ENCODE results near the gene USP3.
"Not testable (repeated sequence)": the region's sequence is repeated elsewhere in the genome, so short reads cannot be mapped to it uniquely, and the experiment has no call there.

Gene USP3

DNA sequence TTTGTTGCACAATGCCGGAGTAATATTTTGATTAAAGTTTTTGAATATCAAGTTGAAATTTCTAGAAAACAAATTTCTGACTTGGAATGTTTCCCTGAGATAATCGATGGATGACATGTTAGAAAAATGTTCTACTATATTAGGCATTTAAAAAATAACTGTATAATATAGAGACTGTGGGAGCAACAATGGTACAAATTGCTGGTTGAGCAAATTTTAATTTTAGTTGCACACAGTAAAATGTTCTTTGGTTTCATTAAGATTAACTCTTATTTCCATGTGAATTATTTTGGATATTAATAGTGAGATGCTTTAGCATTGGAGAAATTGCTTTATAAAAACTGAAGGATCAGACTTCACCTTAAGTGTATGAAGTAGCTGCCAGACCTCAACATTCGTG, 9.3 kb downstream of the USP3 start:
- DNase-seq: no peak

DNA sequence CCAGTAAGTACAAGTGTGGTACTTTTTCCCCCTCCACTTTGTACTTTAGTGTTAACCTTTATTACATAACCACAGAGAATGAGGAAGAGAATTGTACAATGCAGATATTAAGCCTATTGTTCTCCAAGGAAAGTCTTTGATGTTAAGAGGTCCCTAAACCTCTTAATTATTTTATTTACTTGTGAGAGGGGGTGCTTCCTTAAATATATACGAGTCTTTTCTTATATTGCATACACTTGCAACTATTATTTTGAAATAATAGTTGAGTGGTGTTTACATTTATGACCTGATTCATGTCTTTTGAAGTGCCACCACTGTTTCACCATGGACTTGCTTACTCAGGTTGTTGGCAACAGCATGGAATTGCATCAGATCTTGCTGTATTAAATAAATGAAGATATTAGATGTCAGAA, 10.1 kb downstream of the USP3 start:
- no peak for DNase-seq

DNA sequence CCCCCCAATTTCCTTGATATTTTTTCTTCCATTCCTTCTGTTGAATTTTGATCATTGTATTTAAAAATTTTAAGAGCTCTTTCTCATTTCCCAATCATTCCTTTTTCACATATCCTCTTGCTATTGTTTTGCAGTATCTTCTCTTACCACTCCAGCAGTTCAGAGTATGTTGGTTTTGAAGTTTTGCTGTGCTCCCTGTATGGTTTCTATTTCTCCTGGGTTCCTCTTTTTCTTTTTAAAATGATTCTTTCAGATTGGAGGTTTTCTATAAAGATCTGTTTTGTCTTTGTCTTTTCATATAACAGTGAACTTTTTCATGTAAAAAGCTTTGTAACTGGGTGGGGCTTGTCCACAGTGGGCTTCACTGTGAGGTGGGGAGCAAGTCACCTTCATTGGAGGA, 12.8 kb downstream of the USP3 start:
- no peak for DNase-seq

- DNase-seq: no peak
Measured at GRCh38 chr15:63517628-63518027, 13.2 kb downstream of the USP3 start.

DNA sequence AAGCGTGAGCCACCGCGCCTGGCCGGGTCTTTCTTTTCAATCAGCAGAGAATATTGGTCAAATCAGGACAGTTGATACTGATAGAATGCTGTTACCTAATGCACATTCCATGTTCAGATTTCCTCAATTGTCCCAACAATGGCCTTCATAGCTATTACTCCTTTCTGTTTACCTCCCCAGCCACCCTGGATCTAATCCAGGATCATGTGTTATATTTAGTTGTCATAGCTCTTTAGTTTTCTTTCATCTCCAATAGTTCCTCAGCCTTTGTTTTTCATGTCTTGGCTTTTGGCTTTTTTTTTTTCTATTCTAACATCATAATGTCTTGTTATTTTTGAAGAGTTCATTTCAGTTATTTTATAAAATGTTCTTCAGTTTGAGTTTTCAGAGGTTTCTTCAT, 14.6 kb downstream of the USP3 start:
- no peak for DNase-seq

DNA sequence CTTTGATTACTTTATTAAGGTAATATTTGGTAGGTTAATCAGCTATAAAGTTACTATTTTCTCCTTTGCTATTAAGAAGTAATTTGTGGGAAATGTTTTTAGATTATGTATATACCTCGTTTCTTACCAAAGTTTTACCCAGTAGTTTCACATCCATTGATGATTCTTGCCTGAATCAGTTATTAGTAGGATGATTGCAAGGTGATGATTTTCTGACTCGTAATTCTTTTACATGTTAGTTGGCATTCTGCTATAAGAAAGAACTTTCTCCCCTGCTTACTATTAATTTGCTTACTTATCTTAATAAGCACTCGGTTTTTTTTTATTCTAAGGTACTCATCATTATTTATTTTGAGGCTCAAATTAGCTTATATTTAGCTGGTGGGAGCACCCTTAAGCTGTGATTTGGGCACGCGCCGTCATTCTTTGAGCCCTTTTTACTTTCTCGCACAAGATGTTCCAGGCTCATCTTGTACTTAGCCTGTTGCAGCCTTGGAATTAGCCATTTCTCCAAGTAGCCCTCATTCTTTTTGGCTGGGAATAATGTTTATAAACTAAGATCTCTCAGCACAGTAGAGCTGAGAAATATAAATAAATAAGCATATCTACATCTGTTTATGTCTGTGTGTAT, 15.3 kb downstream of the USP3 start:
- no peak for DNase-seq

GRCh38 chr15:63520462-63520861, 16.1 kb downstream of the USP3 start:
- not testable (repeated sequence) for DNase-seq

DNA sequence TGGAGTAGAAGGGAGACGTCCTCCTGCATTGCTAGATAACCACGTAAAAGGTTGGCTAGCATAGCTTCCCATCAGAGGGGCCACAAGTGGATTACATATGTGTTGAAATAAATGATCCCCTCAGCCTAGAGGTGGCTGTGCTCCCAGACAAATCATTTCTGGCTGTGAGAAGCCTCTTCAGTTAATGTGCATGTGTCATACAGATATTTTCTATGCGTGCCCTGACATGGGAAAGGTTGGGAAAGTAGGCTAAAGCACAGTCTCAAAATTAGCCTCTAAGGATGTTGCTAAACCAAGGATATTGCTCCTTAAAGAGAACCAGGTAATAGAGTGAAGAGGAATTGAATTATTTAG, 17.8 kb downstream of the USP3 start:
- DNase-seq: no peak

DNA sequence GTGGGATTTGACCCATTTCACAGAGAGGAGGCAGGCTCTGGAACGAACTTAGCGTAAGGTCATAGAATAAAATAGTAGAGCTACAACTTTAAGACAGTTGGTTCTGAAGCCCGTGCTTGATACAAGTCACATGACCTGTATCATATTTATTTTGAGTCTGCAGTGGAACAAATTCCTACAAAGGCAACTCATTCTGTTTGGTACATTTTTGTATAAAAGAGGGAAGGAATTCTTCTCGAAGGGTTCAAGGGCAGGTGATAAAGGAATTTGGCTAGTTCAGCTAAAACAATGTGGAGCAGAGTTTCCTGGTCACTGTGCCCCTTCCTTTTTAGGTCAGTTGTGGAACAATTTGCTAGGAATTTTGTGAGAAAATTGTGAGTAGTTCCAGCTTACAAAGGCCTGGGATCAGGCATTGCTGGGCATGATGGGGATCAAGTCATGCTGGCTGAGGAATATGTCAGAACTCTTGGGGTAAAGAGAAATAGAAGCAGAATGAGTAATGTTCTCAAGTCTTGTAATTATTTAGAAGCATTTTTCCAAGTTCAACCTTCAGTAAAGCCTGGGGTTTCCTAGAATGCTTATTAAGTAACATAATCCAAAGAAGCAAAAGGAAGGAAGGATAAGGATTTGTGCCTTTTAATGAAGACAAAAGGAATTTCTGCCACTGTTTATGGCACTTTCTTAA, 19.1 kb downstream of the USP3 start:
- DNase-seq: no peak

- DNase-seq: no peak
Measured at GRCh38 chr15:63524316-63525015, 20.1 kb downstream of the USP3 start.

DNA sequence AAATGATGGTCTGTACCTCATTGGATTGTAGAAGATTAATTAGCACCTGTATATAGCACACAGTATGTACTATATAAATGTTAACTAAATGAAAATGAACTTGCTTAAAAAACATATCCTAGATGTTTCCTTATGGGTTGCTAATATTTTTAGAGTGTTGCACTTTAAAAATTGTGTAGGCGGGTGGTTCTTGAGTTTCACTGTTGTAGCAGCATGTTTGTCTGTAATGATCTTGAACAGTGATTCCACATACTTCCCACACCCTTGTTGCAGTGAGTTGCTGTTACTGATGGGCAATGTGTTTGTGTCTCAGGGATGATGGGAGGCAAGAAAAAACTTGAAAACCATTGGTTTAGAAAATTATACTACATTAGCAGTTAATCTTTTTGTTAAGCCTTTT, 22.0 kb downstream of the USP3 start:
- no peak for DNase-seq

GRCh38 chr15:63528138-63528659, 23.8 kb downstream of the USP3 start:
- no peak for DNase-seq

- DNase-seq: no peak
Measured at GRCh38 chr15:63530235-63530634, 25.8 kb downstream of the USP3 start.

GRCh38 chr15:63530752-63531299, 26.4 kb downstream of the USP3 start:
- no peak for DNase-seq

DNA sequence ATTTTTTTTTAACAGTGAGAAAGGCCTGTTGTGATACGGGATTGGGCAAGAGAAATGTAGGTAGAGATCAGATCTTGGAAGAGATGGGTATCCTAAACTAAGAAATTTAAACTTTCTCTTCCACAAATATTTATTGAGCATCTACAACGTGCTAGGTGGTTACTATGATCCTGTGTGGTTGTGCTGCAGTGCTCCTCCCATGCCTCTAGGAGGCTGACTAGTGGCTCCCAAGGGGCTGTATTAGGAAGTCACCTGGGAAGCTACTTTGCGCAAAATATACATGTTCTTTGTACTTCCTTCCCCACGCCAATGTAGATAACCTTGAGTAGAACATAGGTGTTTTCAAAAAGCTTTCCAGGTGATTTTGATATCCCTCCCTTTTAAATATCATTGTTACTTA, 27.2 kb downstream of the USP3 start:
- no peak for DNase-seq

DNA sequence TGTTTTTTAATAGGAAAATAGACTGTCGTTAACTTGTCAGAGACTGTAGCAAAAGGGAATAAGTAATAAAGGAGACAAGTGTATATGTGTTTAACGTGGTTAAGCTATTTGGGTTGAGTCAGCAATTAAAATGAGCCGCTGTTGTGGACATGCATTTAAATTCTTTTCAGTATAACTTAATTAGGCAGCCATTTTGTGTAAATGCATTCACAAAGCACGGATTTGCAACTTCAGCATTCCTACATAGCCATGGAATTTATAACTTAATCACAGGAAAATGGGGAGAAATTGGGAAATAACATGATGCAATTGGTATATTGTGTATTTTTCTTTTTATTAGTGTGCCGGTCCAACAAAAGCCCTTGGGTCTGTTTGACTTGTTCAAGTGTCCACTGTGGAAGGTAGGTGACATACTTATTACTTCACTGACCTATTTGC, 27.9 kb downstream of the USP3 start:
- no peak for DNase-seq

DNA sequence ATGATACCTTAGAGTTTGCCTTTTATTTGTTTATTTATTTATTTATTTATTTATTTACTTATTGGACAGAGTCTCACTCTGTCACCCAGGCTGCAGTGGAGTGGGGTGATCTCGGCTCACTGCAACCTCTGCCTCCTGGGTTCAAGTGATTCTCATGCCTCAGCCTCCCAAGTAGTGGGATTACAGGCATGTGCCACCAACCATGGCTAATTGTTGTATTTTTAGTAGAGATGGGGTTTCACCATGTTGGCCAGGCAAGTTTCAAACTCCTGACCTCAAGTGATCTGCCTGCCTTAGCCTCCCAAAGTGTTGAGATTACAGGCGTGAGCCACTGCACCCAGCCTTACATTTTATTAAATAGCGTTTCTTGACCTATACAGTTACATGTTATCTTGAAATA, 30.5 kb downstream of the USP3 start:
- DNase-seq: not testable (repeated sequence)

GRCh38 chr15:63535689-63536088, 31.3 kb downstream of the USP3 start:
- no peak for DNase-seq

DNA sequence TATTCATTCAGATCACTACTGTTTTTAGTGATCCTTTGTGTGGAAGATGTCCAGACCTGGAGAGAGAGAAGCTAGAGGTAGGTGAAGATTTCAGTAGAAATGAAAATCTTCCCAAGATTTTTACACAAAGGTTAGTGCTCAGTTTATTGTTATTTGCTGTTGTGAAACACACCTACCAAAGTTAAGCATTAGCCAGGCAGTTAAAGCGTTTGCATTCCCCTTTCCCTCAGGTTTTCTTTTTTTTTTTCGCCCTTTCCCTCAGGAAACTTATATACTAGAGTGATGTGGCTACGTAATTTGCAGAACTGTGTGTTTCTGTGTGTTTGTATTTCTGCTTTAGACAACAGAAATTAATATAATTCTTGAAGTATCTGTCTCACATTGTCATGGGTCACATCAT, 34.5 kb downstream of the USP3 start:
- no peak for DNase-seq

DNA sequence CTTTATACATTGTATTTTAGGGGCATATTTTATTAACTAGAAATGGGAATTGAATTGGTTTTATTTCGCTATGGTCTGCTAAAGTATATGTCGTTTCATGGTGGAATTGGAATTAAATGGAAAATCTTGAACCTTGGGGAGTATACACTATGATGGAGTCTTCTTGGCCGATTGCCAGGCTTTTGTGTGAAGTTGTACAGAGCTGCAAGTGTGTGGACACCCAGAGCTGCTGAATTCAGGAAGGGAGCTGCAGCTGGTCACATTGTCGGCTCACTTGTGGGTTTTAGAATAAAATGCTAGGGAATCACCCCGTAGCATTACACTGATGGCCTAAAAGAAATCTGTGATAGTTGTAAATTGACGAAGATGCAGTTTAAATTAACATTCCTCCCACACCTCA, 35.1 kb downstream of the USP3 start:
- no peak for DNase-seq

DNA sequence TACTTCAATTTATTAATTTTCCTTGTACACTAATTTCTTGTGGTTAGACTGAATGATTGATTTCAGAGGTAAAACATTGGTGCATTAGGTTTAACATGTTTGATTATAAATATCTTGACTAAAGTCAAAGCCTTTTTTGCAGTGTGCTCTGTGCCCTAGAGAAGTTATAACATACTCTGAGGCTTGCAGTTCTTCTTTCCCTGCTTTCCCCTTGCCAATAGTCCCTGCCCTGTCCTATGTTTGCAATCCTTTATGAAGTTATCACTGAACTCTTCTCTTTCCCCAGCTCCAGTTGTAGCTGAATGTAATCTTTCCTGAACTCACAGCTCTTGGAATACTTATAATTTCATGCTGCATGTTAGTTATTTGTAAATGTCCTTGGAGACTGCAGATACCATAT, 35.6 kb downstream of the USP3 start:
- no peak for DNase-seq

GRCh38 chr15:63540449-63540848, 36.1 kb downstream of the USP3 start:
- DNase-seq: no peak

- DNase-seq: no peak
Measured at GRCh38 chr15:63544258-63545026, 40.0 kb downstream of the USP3 start.
